ENCODE measurements around the gene GDAP2.
"Not testable (repeated sequence)": the region's sequence is repeated elsewhere in the genome, so short reads cannot be mapped to it uniquely, and the experiment has no call there.

Gene GDAP2

DNA sequence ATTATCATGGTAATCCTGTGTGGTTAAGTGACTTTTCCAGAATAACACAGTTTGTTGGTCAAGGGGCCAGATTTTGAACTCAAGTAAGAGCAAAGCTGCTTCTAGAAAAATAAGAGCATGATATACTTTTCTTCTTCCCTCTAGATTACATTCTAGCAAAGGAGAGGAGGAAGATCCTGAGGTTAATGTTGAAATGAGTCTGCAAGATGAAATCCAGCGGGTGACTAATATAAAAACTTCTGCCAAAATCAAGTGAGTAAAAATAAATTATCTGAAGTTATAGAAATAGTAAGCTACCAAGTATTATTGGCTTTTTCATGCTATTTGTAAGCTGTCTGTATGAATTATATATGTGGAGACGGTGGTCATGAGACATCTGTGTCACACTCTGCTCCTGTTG is 12.9 kb upstream of the GDAP2 start:
- Histone ChIP-seq H3K4me1 (no peaks in the 10 kb centered on the region), H3K36me3 (peaks cover 100% of the 10 kb centered on the region), H3K27me3 (no peaks in the 10 kb centered on the region), H3K27ac (no peak overlapping the region), H3K9me3 (no peaks in the 10 kb centered on the region), H3K4me2 (no peak overlapping the region), H4K20me1 (peaks cover 51% of the 10 kb centered on the region), H3K9ac (no peak overlapping the region), H3K4me3 (no peak overlapping the region)
- no peak for TF ChIP-seq Cebpa-rat (IDR thresholded peaks at IDR 0.05)

- no peak overlapping the region for H3K4me2 ChIP-seq
Observed at GRCh38 chr1:117933769-117934168, 4.3 kb upstream of the GDAP2 start.

DNA sequence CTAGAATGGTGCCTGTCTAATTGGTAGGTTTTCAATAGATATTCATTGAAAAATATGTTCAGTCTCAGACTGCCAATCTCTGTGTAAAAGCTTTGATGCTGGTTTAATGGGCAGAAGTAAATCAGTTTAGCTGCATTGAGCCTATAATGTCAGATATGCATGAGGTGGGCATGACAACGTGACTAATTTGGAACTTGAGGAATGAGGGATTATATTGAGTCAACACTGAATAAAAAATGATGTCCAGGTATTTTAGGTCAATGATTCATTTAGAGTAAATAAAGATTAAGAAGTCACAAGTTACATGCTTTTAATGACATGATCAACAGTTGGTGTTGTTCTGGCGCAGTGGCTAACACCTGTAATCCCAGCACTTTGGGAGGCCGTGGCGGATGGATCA is 3.2 kb upstream of the GDAP2 start:
- H3K9me3 ChIP-seq = no peaks in the 10 kb centered on the region
- no peak overlapping the region for H3K27ac ChIP-seq
- H3K4me1 ChIP-seq = peaks cover 48% of the 10 kb centered on the region
- no peak overlapping the region for H3K4me3 ChIP-seq
- no peak overlapping the region for H3K9ac ChIP-seq
- H3K36me3 ChIP-seq = peaks cover 36% of the 10 kb centered on the region
- H4K20me1 ChIP-seq = peaks cover 67% of the 10 kb centered on the region
- no peak overlapping the region for H3K4me2 ChIP-seq
- TF ChIP-seq Cebpa-rat (IDR thresholded peaks at IDR 0.05) = no peak
- no peaks in the 10 kb centered on the region for H3K27me3 ChIP-seq

More at GRCh38 chr1:117933769-117934168, 4.3 kb upstream of the GDAP2 start:
- Histone ChIP-seq H3K9ac (no peak overlapping the region), H3K36me3 (peaks cover 48% of the 10 kb centered on the region), H3K4me1 (peaks cover 36% of the 10 kb centered on the region), H4K20me1 (peaks cover 70% of the 10 kb centered on the region), H3K9me3 (no peaks in the 10 kb centered on the region), H3K4me3 (no peak overlapping the region), H3K27me3 (no peaks in the 10 kb centered on the region), H3K27ac (no peak overlapping the region)
- TF ChIP-seq Cebpa-rat (IDR thresholded peaks at IDR 0.05) = no peak

DNA sequence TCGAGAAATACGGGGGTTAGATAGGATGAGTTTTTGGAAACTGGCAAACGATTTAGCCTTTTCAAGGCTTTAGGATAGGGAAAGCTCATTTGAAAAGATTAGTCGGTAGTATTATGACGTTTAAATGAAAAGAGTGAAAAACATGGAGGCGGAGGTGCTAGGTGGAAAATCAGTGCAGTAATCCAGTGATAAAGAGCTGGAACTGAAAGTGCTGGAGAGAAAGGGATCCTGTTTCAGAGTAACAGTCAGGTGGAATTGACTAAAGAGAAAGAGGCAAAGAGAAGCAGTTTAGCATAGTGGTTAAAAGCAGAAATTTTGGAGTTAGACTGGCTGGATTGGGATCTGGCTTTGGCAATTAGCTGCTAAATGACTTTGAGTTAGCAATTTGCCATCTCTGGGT is 1.1 kb upstream of the GDAP2 start:
- Histone ChIP-seq H3K36me3 (peaks cover 23% of the 10 kb centered on the region), H3K9me3 (no peaks in the 10 kb centered on the region), H3K27ac (peak overlapping the region; percentile 64), H3K4me3 (peak overlapping the region; percentile 86), H3K4me2 (peak overlapping the region; percentile 91), H3K9ac (peak overlapping the region; percentile 84), H4K20me1 (peaks cover 56% of the 10 kb centered on the region), H3K27me3 (no peaks in the 10 kb centered on the region), H3K4me1 (peaks cover 49% of the 10 kb centered on the region)
- no peak for TF ChIP-seq Cebpa-rat (IDR thresholded peaks at IDR 0.05)

DNA sequence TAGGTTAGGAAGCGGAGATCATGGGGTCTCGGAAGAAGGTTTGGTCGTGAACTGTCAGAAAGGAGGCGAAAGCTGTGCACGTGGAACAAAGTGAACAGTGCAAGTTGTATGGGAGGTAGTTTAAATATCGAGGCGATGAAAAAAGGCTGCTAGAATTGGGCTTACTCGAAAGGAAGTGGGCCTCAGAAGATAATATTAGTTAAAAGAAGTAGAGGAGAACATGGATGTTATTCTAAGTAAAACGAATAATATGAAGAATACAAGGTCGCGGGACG is 689 bp upstream of the GDAP2 start:
- Histone ChIP-seq H3K27ac (peak overlapping the region; percentile 64), H3K4me3 (peak overlapping the region; percentile 86), H4K20me1 (peaks cover 59% of the 10 kb centered on the region), H3K36me3 (peaks cover 23% of the 10 kb centered on the region), H3K27me3 (no peaks in the 10 kb centered on the region), H3K9me3 (no peaks in the 10 kb centered on the region), H3K9ac (peak overlapping the region; percentile 84), H3K4me1 (peaks cover 49% of the 10 kb centered on the region), H3K4me2 (peak overlapping the region; percentile 91)
- TF ChIP-seq Cebpa-rat (IDR thresholded peaks at IDR 0.05) = no peak

- no peaks in the 10 kb centered on the region for H3K27me3 ChIP-seq
- H3K4me2 ChIP-seq = peak overlapping the region; percentile 79
- peaks cover 54% of the 10 kb centered on the region for H4K20me1 ChIP-seq
- H3K4me1 ChIP-seq = peaks cover 49% of the 10 kb centered on the region
- peaks cover 13% of the 10 kb centered on the region for H3K36me3 ChIP-seq
- peak overlapping the region; percentile 86 for H3K4me3 ChIP-seq
- TF ChIP-seq Cebpa-rat (IDR thresholded peaks at IDR 0.05) = no peak
- no peaks in the 10 kb centered on the region for H3K9me3 ChIP-seq
- H3K27ac ChIP-seq = peak overlapping the region; percentile 64
- peak overlapping the region; percentile 84 for H3K9ac ChIP-seq
Observed at GRCh38 chr1:117928881-117929342, 509 bp downstream of the GDAP2 start.

GRCh38 chr1:117925981-117926380 is 3.4 kb downstream of the GDAP2 start:
- H3K4me3 ChIP-seq = no peak overlapping the region
- H3K27me3 ChIP-seq = no peaks in the 10 kb centered on the region
- no peak overlapping the region for H3K9ac ChIP-seq
- H4K20me1 ChIP-seq = peaks cover 37% of the 10 kb centered on the region
- H3K27ac ChIP-seq = no peak overlapping the region
- H3K4me1 ChIP-seq = peaks cover 20% of the 10 kb centered on the region
- H3K9me3 ChIP-seq = no peaks in the 10 kb centered on the region
- H3K4me2 ChIP-seq = no peak overlapping the region
- TF ChIP-seq Cebpa-rat (IDR thresholded peaks at IDR 0.05) = no peak
- no peaks in the 10 kb centered on the region for H3K36me3 ChIP-seq

- H4K20me1 ChIP-seq = peaks cover 27% of the 10 kb centered on the region; the same call in 1 of the 2 replicates
- not testable (repeated sequence) for H3K4me3 ChIP-seq, H3K4me1 ChIP-seq, H3K4me2 ChIP-seq, H3K27ac ChIP-seq, H3K9me3 ChIP-seq, H3K27me3 ChIP-seq, H3K9ac ChIP-seq
- H3K36me3 ChIP-seq = peaks cover 24% of the 10 kb centered on the region
Observed at GRCh38 chr1:117922717-117923116, 6.7 kb downstream of the GDAP2 start.

DNA sequence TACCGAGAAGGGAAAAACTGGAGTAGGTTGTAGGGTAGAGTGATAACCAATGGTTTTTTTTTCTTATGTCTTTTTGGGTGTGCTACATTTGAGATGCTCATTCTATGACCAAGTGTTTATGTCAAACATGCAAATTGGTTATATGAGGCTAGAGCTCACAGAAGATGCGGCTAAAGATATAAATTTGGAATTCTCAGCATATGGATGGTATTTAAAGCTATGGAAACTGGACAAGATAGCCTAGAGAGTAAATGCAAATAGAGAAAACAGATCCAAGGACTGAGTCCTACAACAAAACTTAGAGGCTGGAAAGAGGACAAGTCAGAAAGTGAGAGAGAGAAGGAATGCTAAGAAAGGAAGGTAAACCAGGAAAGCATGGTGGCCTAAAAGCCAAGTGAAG is 7.4 kb downstream of the GDAP2 start:
- H3K27me3 ChIP-seq = no peaks in the 10 kb centered on the region
- H3K27ac ChIP-seq = no peak overlapping the region
- peaks cover 27% of the 10 kb centered on the region; the same call in 1 of the 2 replicates for H4K20me1 ChIP-seq
- peaks cover 31% of the 10 kb centered on the region for H3K36me3 ChIP-seq
- H3K4me2 ChIP-seq = no peak overlapping the region
- H3K9ac ChIP-seq = no peak overlapping the region
- no peak for TF ChIP-seq Cebpa-rat (IDR thresholded peaks at IDR 0.05)
- H3K4me3 ChIP-seq = no peak overlapping the region
- H3K4me1 ChIP-seq = no peaks in the 10 kb centered on the region
- no peaks in the 10 kb centered on the region for H3K9me3 ChIP-seq

GRCh38 chr1:117919376-117919775 is 10.0 kb downstream of the GDAP2 start:
- TF ChIP-seq Cebpa-rat (IDR thresholded peaks at IDR 0.05) = no peak
- Histone ChIP-seq H3K27me3 (no peaks in the 10 kb centered on the region), H3K27ac (no peak overlapping the region), H3K36me3 (peaks cover 57% of the 10 kb centered on the region), H3K9me3 (no peaks in the 10 kb centered on the region), H3K4me1 (no peaks in the 10 kb centered on the region), H3K4me2 (no peak overlapping the region), H3K9ac (no peak overlapping the region), H4K20me1 (peaks cover 23% of the 10 kb centered on the region; the same call in 1 of the 2 replicates), H3K4me3 (no peak overlapping the region)

- no peaks in the 10 kb centered on the region for H4K20me1 ChIP-seq
- H3K4me2 ChIP-seq = no peak overlapping the region
- peaks cover 87% of the 10 kb centered on the region for H3K36me3 ChIP-seq
- H3K4me3 ChIP-seq = no peak overlapping the region
- H3K4me1 ChIP-seq = no peaks in the 10 kb centered on the region
- H3K27me3 ChIP-seq = no peaks in the 10 kb centered on the region
- TF ChIP-seq Cebpa-rat (IDR thresholded peaks at IDR 0.05) = no peak
- H3K27ac ChIP-seq = no peak overlapping the region
- no peak overlapping the region for H3K9ac ChIP-seq
- no peaks in the 10 kb centered on the region for H3K9me3 ChIP-seq
Observed at GRCh38 chr1:117911051-117911450, 18.4 kb downstream of the GDAP2 start.

All from BLaER1 (cell line).